Tibial nerve (tissue), 4 donors: ENCODE data around the gene RSRC2.

Experiments
- EP300 ChIP-seq, 2 donors: sonication (generic); formaldehyde crosslinking; IDR thresholded peaks; one replicate each; pipeline ENCODE4 v1.6.1; 2017; ENCODE audit warnings: antibody characterized with exemption in 2 of 2, mild to moderate bottlenecking in 1 of 2
- POLR2A ChIP-seq, 2 donors: fragments of 450-650 bp; IDR thresholded peaks; one replicate each; pipeline ENCODE4 v1.6.1; 2017; ENCODE audit warnings: antibody characterized with exemption in 2 of 2, mild to moderate bottlenecking in 2 of 2, moderate library complexity in 2 of 2
- TF ChIP-seq, protein P1 (sequence below), 5 experiments: fragments of 200-600 bp in 3 of 5; fragments of 450-650 bp in 2 of 5; sonication (generic) in 3 of 5; IDR thresholded peaks; one replicate each; pipeline ENCODE4 v1.5.1; 2016 to 2019; ENCODE audit warnings: antibody characterized with exemption in 5 of 5, mild to moderate bottlenecking in 3 of 5, moderate library complexity in 2 of 5

DNA sequence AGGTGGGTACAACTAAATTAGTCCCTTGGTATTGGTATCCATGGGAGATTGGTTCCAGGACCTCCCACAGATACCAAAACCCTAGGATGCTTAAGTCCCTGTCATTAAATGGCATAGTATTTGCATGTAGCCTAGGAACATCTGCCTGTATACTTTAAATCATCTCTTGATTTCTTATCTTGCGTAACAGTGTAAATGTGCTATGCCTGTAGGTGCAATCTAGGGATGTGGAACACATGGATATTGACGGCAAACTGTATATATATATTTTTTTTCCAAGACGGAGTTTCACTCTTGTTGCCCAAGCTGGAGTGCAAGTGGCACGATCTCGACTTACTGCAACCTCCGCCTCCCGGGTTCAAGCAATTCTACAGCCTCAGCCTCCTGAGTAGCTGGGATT is 1.8 kb upstream of the RSRC2 start:
- TF ChIP-seq EP300 (IDR thresholded peaks at IDR 0.05) (no peak), POLR2A (IDR thresholded peaks at IDR 0.05) (no peak)
- TF ChIP-seq, protein P1, sequence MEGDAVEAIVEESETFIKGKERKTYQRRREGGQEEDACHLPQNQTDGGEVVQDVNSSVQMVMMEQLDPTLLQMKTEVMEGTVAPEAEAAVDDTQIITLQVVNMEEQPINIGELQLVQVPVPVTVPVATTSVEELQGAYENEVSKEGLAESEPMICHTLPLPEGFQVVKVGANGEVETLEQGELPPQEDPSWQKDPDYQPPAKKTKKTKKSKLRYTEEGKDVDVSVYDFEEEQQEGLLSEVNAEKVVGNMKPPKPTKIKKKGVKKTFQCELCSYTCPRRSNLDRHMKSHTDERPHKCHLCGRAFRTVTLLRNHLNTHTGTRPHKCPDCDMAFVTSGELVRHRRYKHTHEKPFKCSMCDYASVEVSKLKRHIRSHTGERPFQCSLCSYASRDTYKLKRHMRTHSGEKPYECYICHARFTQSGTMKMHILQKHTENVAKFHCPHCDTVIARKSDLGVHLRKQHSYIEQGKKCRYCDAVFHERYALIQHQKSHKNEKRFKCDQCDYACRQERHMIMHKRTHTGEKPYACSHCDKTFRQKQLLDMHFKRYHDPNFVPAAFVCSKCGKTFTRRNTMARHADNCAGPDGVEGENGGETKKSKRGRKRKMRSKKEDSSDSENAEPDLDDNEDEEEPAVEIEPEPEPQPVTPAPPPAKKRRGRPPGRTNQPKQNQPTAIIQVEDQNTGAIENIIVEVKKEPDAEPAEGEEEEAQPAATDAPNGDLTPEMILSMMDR (IDR thresholded peaks at IDR 0.05): no peak
